IPS-20b (cell line): ENCODE data around the gene KCNQ1.

Experiments
- H3K27ac ChIP-seq: one replicate; pipeline ENCODE4 v1.5.1; 2013; ENCODE audit warnings: low read length
- H3K27me3 ChIP-seq: 2 replicates; pipeline ENCODE4 v1.6.1; 2013; ENCODE audit warnings: mild to moderate bottlenecking, low read length, inconsistent platforms; ENCODE audit not compliant: insufficient read depth
- H3K36me3 ChIP-seq: 2 replicates; pipeline ENCODE4 v1.6.1; 2013; ENCODE audit warnings: low read depth, mild to moderate bottlenecking, inconsistent platforms, low read length, moderate library complexity; ENCODE audit not compliant: insufficient read depth
- H3K4me1 ChIP-seq: 2 replicates; pipeline ENCODE4 v1.6.1; 2013; ENCODE audit warnings: mild to moderate bottlenecking, control low read depth, inconsistent platforms, low read length, moderate library complexity; ENCODE audit not compliant: insufficient read depth
- H3K4me3 ChIP-seq: 2 replicates; pipeline ENCODE4 v1.5.1; 2013; ENCODE audit warnings: mild to moderate bottlenecking, low read length, inconsistent platforms
- H3K9ac ChIP-seq: 2 replicates; pipeline ENCODE4 v1.6.1; 2013; ENCODE audit warnings: low read depth, mild to moderate bottlenecking, inconsistent platforms, low read length, moderate library complexity
- H3K9me3 ChIP-seq: 2 replicates; pipeline ENCODE4 v1.6.1; 2013; ENCODE audit warnings: mild to moderate bottlenecking, low read depth, low read length, inconsistent platforms; ENCODE audit not compliant: insufficient read depth

KCNQ1 gene

DNA sequence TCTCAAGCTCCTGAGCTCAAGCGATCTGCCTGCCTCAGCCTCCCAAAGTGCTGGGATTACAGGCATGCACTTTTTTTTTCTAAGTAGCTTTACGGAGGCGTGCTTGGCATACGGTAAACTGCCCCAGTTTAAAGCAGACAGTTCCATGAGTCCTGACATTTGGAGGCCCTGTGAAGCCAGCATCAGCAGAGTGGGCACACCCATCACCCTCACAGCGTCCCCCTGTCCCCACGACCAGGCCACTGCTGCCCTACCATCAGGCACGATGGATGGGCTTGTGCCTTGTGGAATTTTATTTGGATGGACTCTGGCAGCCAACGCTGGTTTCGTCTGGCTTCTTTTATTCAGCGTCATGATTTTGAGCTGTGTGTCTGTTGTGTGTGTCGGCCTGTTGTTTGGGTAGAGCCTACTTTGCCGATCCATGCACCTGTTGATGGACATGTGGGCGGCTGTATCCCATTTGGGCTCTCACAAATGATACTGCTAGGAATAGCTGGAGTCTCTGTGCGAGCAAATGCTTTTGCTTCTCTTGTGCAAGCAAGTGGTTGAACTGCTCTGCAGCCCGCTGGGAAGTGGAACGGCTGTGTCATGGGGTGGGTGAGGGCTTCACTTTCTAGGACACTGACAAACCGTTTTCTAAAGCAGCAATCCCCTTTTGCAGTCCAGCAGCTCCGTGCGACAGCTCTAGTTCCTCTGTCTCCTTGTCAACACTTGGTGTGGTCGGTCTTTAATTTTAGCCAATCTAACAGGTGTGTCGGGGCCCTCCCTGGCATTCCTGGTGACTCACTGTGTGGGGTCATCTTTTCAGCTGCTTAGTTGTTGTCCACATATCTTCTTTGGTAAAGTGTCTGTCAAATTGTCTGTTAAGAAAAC, 23.8 kb downstream of the KCNQ1 start:
- H3K36me3 ChIP-seq: no peaks in the 10 kb centered on the region
- H3K4me3 ChIP-seq: no peak overlapping the region
- no peak overlapping the region for H3K9ac ChIP-seq
- no peaks in the 10 kb centered on the region for H3K4me1 ChIP-seq
- H3K9me3 ChIP-seq: no peaks in the 10 kb centered on the region
- H3K27ac ChIP-seq: no peak overlapping the region
- H3K27me3 ChIP-seq: peaks cover 33% of the 10 kb centered on the region

DNA sequence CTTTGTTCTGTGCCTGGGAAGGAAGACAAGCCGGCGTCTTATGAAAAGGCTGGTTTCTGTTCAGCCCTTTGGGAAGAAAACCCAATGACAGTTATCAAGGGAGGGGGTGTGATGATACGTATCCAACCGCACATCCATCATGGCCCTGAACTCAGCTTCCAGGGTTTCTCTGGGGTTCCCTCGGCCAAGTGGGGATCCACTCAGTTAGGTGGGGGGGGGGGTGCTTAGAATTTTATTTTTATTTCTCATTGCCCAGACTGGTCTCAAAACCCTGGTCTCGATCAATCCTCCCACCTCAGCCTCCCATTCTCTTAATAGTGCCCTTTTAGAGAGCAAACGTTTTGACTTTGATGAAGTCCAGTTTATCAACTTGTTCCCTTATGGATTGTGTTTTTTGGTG, 25.7 kb downstream of the KCNQ1 start:
- Histone ChIP-seq H3K27me3 (peaks cover 48% of the 10 kb centered on the region), H3K9me3 (no peaks in the 10 kb centered on the region), H3K27ac (no peak overlapping the region), H3K4me3 (no peak overlapping the region), H3K36me3 (no peaks in the 10 kb centered on the region), H3K9ac (no peak overlapping the region), H3K4me1 (no peaks in the 10 kb centered on the region)

DNA sequence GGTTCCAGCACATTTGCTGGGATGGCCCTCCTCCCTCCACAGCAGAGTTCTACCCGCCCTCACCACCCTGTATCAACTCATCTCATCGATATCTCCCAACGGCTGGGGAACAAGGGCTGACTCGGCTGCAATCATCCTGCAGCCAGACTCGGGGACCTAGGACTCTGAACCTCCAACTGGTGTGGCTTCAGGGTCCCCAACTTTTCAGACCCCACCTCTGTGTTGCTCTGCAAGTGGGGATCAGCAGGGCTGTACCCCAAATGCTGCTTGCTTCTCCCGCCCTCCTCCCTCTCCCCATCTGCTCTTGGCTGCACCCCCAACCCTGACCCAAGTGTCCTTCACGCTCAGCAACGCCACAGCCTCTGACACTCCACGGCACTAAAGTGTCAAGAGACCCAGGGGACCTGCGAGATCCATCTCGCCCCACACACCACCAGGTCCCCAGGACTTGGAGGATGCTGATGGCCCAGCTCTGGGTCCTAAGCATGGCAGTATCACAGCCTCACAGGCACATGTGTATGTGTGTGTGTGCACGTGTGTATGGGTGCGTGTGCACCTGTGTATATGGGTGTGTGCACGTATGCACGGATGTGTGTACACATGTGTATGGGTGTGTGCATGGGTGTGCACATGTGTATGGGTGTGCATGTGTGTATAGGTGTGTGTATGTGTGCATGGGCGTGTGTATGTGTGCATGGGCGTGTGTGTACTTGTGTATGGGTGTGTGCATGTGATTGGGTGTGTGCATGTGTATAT, 26.4 kb downstream of the KCNQ1 start:
- H3K9ac ChIP-seq: no peak overlapping the region
- peaks cover 55% of the 10 kb centered on the region for H3K27me3 ChIP-seq
- no peaks in the 10 kb centered on the region for H3K4me1 ChIP-seq
- H3K27ac ChIP-seq: no peak overlapping the region
- no peak overlapping the region for H3K4me3 ChIP-seq
- H3K9me3 ChIP-seq: no peaks in the 10 kb centered on the region
- no peaks in the 10 kb centered on the region for H3K36me3 ChIP-seq

DNA sequence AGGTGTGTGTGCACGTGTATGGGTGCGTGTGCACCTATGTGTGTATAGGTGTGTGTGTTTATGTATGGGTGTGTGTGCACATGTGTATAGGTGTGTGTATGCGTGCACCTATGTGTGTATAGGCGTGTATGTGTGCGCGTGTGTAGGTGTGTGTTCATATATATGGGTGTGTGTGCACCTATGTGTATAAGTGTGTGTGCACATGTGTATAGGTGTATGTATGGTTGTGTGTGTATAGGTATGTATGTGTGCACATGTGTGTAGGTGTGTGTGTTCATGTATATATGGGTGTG, 26.9 kb downstream of the KCNQ1 start:
- Histone ChIP-seq H3K27ac (no peak overlapping the region), H3K36me3 (no peaks in the 10 kb centered on the region), H3K4me3 (no peak overlapping the region), H3K4me1 (no peaks in the 10 kb centered on the region), H3K27me3 (peaks cover 61% of the 10 kb centered on the region), H3K9ac (no peak overlapping the region), H3K9me3 (no peaks in the 10 kb centered on the region)

DNA sequence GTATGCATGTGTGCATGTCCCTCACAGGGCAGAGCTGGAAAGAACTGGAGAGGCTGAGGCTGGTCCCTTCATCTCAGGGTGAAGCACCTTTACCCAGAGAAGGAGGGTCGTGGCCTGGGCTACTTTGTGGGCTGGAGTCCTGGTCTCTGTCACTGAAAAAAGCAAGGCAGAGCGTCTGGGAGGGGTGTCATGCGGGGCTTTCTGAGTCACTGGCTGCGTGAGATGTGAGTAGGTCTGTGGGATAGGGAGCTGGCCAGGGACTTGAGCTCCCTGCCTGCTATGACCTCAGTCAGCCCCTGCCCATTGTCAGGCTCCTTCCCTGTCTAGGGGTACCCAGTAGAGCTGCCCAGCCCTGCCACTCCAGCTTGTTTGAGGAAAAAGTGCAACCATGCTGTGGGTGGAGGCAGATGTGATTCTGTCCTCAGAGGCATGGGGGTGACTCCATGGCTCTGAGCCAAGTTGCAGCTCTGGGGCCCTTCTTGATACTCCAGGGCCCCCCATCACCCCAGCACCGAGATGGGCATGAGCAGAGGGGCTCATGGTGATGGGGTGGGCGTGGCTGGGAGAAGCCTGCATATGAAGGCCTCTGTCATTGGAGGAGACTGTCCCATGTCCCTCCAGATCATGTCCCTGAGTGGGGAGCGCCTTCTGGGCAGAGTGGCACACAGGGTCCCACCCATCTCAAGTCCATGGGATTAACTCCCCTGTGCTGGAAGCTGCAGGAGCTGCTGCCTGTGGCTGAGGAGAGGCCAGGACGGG, 27.8 kb downstream of the KCNQ1 start:
- Histone ChIP-seq H3K27ac (no peak overlapping the region), H3K9ac (no peak overlapping the region), H3K4me1 (no peaks in the 10 kb centered on the region), H3K9me3 (no peaks in the 10 kb centered on the region), H3K36me3 (no peaks in the 10 kb centered on the region), H3K27me3 (peaks cover 68% of the 10 kb centered on the region), H3K4me3 (no peak overlapping the region)

DNA sequence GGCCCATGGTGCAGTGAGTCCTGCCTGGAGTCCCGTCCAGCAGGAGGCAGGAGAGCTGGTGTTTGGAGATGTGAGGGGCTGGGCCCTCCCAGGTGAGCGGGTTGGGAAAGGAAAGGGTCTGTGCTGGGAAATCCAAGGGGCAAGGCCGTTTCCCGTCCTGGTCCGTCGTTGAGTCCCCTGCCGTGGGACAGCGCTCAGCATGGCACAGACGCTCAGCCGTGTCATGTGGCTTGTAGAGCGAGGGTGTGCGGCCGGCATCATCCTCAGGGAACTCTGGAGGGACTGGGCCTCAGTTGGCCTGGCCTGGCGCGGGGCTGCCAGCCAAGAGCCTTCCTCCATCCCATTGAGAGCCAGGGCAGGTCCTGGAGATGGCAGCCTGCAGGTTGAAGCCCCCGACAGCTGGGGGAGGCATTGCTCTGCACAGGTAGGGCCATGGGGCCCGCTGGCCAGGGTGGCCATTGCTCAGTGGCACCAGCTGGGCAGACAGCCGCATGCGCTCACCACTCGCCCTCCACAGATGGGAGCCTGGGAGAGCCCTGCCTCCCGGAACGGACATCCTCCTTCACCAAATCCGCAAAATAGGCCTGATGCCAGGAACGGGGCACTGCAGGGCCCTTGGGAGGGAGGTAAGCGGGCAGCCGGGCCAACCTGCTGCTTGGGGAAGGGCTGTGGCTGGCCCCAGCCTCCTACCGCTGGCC, 28.7 kb downstream of the KCNQ1 start:
- H3K9ac ChIP-seq: no peak overlapping the region
- H3K27me3 ChIP-seq: peaks cover 72% of the 10 kb centered on the region

DNA sequence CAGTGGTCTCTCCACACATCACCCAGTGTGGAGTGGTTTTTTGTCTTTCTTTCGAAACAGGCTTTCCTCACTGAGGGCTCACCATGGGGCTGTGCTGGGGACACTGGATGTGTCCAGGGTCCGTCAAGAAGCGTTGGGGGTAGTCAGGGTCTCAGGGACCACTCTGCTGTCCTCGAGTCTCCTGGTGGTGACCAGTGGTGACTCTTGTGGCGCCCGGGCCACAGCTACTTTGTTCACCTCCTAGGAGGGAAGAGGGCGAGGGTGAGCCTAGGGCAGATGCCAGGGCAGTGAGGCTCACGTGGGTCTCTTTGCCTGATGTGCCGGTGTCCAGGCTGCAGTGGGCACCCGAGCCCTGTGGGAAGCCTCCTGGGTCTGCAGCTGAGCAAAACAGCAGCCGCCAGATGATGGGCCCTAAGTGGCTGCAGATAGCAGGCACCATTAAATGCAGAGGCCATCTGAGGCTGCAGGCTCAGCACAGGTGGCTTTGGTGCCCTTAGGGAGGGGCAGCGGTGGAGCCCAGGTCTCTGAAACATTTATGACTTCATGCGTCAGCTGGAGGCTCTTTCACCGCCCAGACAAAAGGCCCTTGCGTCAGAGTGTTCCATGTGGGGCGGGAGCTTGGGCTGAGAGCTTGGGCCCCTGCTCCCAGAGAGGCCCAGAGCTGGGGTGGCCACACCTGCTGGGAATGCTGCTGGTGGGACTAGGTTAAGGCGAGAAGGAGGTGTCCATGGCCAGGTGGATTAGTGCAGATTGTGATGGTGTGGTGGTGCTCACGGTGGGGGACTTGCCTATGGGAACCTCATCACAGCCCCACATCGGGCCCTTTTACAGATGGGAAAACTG, 29.5 kb downstream of the KCNQ1 start:
- no peaks in the 10 kb centered on the region for H3K4me1 ChIP-seq
- H3K36me3 ChIP-seq: no peaks in the 10 kb centered on the region
- H3K4me3 ChIP-seq: no peak overlapping the region
- H3K27me3 ChIP-seq: peaks cover 65% of the 10 kb centered on the region
- no peak overlapping the region for H3K9ac ChIP-seq
- peaks cover 9% of the 10 kb centered on the region for H3K9me3 ChIP-seq
- H3K27ac ChIP-seq: no peak overlapping the region

More for the DNA sequence above, 28.7 kb downstream of the KCNQ1 start:
- Histone ChIP-seq H3K4me1 (no peaks in the 10 kb centered on the region), H3K36me3 (no peaks in the 10 kb centered on the region), H3K4me3 (no peak overlapping the region), H3K27ac (no peak overlapping the region), H3K9me3 (peaks cover 3% of the 10 kb centered on the region; the same call in 1 of the 2 replicates)

DNA sequence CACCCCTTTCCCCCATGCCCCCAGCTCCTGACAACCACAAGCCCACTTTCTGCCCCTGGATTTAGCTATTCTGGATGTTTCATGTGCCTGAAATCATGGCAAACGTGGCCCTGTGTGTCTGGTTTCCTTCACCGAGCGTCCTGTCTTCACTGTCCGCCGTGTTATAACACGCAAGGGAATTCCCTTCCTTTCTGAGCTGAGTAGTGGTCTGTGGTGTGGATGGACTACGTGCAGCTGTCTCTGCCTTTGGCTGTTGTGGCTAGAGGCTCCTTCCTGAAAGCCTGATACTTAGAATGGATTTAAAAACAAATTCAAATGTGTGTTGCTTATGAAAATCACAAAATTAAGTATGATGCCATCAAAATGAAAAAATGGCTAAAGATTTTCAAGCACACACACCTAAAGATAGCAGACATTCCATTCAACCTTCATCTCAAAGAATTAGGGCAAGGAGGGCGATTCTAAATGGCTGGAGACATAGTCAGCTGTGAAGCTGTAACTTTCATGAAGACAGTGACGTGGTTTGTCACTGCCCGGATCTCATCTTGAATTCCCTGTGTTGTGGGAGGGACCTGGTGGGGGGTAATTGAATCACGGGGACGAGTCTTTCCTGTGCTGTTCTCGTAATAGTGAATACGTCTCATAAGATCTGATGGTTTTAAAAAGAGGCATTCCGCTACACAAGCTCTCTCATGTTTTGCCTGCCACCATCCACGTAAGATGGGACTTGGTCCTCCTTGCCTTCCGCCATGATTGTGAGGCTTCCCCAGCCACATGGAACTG, 30.5 kb downstream of the KCNQ1 start:
- no peak overlapping the region for H3K4me3 ChIP-seq
- H3K9me3 ChIP-seq: peaks cover 19% of the 10 kb centered on the region
- no peak overlapping the region for H3K9ac ChIP-seq
- H3K27ac ChIP-seq: no peak overlapping the region
- no peaks in the 10 kb centered on the region for H3K36me3 ChIP-seq
- H3K27me3 ChIP-seq: peaks cover 58% of the 10 kb centered on the region
- no peaks in the 10 kb centered on the region for H3K4me1 ChIP-seq

DNA sequence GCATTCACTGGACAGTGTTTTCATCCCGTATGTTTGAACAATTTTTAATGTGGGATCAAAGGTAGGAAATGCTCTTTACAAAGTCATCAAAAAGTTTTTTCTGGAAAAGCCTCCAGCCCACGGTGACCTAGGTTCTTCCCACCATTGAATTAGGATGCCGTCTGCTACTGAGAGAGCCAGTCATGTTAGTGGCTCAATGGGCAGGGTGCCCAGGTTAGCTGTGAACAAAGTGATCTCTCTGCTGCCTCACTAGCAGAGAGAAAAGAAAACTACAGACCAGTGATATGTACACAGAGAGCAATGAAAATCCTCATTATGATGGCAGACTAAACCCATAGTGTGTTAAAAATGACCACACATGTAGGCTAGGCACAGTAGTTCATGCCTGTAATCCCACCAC, 32.4 kb downstream of the KCNQ1 start:
- Histone ChIP-seq H3K9me3 (peaks cover 30% of the 10 kb centered on the region), H3K27me3 (peaks cover 57% of the 10 kb centered on the region), H3K27ac (no peak overlapping the region), H3K4me3 (no peak overlapping the region), H3K9ac (no peak overlapping the region), H3K36me3 (no peaks in the 10 kb centered on the region), H3K4me1 (no peaks in the 10 kb centered on the region)

DNA sequence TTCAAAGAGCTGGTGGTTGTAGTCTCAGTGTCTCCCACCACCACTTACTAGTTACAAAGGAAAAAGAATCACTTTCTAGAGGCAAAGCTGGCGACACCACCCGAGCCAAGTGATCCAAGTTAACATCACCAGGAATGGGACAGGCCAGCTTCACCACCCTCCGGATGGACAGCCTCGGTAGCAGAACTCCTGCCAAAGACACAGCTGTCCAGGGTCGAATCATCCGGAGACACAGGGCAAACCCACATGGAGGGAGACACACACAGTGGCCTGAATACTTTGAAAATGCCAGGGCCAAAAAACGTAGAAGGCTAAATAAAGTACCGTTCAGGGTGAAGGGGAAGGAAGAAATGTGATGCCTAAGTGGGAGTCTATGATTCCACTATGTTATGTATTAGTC, 33.1 kb downstream of the KCNQ1 start:
- Histone ChIP-seq H3K4me1 (no peaks in the 10 kb centered on the region), H3K9me3 (peaks cover 30% of the 10 kb centered on the region), H3K9ac (no peak overlapping the region), H3K27me3 (peaks cover 58% of the 10 kb centered on the region), H3K4me3 (no peak overlapping the region), H3K27ac (no peak overlapping the region), H3K36me3 (no peaks in the 10 kb centered on the region)
